NOMO-1 treated with dmso at 0.1 percent for 144 hours (cell line): ENCODE data around the gene CRB2.

Source experiments
- DNase-seq: peaks from one replicate; lab custom pipeline; 2025; ENCODE audit not compliant: unreplicated experiment; lab: John Stamatoyannopoulos, UW

CRB2 gene

GRCh38 chr9:123418506-123418905 is 62.5 kb downstream of the CRB2 start:
- no peak for DNase-seq

GRCh38 chr9:123419091-123419490 is 63.1 kb downstream of the CRB2 start:
- DNase-seq, result no peak

- DNase-seq, result no peak
Measured at GRCh38 chr9:123419721-123420591, 64.0 kb downstream of the CRB2 start.

GRCh38 chr9:123420592-123421111 is 64.7 kb downstream of the CRB2 start:
- no peak for DNase-seq

- DNase-seq, result no peak
Measured at GRCh38 chr9:123421186-123421585, 65.2 kb downstream of the CRB2 start.

- no peak for DNase-seq
Measured at GRCh38 chr9:123421801-123422455, 65.9 kb downstream of the CRB2 start.

- no peak for DNase-seq
Measured at GRCh38 chr9:123422635-123423310, 66.8 kb downstream of the CRB2 start.

- DNase-seq, result no peak
Measured at GRCh38 chr9:123423311-123423640, 67.3 kb downstream of the CRB2 start.

GRCh38 chr9:123424131-123424530 is 68.1 kb downstream of the CRB2 start:
- no peak for DNase-seq

GRCh38 chr9:123424552-123425225 is 68.7 kb downstream of the CRB2 start:
- DNase-seq, result no peak

- DNase-seq, result no peak
Measured at GRCh38 chr9:123425261-123425821, 69.3 kb downstream of the CRB2 start.

- DNase-seq, result no peak
Measured at GRCh38 chr9:123425836-123426365, 69.9 kb downstream of the CRB2 start.

- peak; percentile 25 for DNase-seq
Measured at GRCh38 chr9:123426406-123426805, 70.4 kb downstream of the CRB2 start.
